HCT116 (cell line): Measurements from ENCODE around the gene SYNPR. TPM values are rescaled to one million over a fixed set of nuclear protein-coding genes. Genes with fewer than 3 reads are reported as not detected.

Source experiments
- ATAC-seq: fragments of 200-7000 bp; cut with Tn5 transposase; 2 replicates; pipeline ENCODE4 v1.9.1; 2020; ENCODE audit warnings: mild to moderate bottlenecking, moderate library complexity
- BruUV-seq: library from RNA; stranded (reverse); fragments of 400-500 nt; replicated peaks from 2 replicates; lab custom pipeline; 2021; lab: Mats Ljungman, UMichigan
- CTCF ChIA-PET: fragments of 300-600 bp; sonication (Branson Sonifier 250); formaldehyde crosslinking; loops from one replicate; lab custom pipeline; 2021; ENCODE audit warnings: antibody characterized with exemption; lab: Charles Lee
- POLR2A ChIA-PET: fragments of 300-600, 350-600 bp; sonication (Branson Sonifier 250); formaldehyde crosslinking; loops from one replicate; lab custom pipeline; 2021; ENCODE audit warnings: antibody characterized with exemption; lab: Charles Lee
- RAD21 ChIA-PET, 2 experiments: fragments of 300-600 bp; sonication (Branson Sonifier 250); formaldehyde crosslinking; loops; one replicate each; lab custom pipeline; 2023; ENCODE audit warnings: low total read pairs in 2 of 2; ENCODE audit not compliant: uncharacterized antibody in 2 of 2, unreplicated experiment in 2 of 2, low non-redundant PET in 1 of 2; lab: Charles Lee
- DNase-seq: peaks from one replicate; pipeline ENCODE4 v3.0.0-alpha.2; 2010; ENCODE audit warnings: low read depth, low spot score
- H2AFZ ChIP-seq: fragments of 200-600 bp; shearing (Covaris generic), sonication (generic); 2 replicates; pipeline ENCODE4 v1.6.1; 2017; ENCODE audit warnings: low read depth, mixed run types, mixed read lengths, antibody characterized with exemption, low read length; ENCODE audit not compliant: poor library complexity, severe bottlenecking
- H3K27ac ChIP-seq: 2 replicates; pipeline ENCODE4 v1.5.1; 2012; ENCODE audit warnings: low read depth, low read length
- H3K27me3 ChIP-seq: fragments of 200-600 bp; sonication (generic); 2 replicates; pipeline ENCODE4 v1.6.1; 2016; ENCODE audit warnings: mixed run types, low read length, mixed read lengths; ENCODE audit not compliant: insufficient read depth
- H3K36me3 ChIP-seq, 2 experiments: fragments of 200-500 bp in 1 of 2; fragments of 200-600 bp in 1 of 2; sonication (Bioruptor generic) in 1 of 2; sonication (generic) in 1 of 2; 2 replicates each; pipeline versions ENCODE4 v1.5.1 to v1.6.1; 2014 to 2016; ENCODE audit warnings: low read length in 2 of 2, inconsistent platforms in 1 of 2, mixed read lengths in 1 of 2, mixed run types in 1 of 2; ENCODE audit not compliant: insufficient read depth in 2 of 2, control insufficient read depth in 1 of 2
- H3K4me1 ChIP-seq, 2 experiments: fragments of 200-600 bp in 1 of 2; sonication (generic) in 1 of 2; 2 replicates each; pipeline versions ENCODE4 v1.5.1 to v1.6.1; 2012 to 2017; ENCODE audit warnings: low read length in 2 of 2, inconsistent platforms in 1 of 2, mild to moderate bottlenecking in 1 of 2, mixed read lengths in 1 of 2, mixed run types in 1 of 2, moderate library complexity in 1 of 2; ENCODE audit not compliant: insufficient read depth in 2 of 2, control insufficient read depth in 1 of 2
- H3K4me2 ChIP-seq: fragments of 200-600 bp; sonication (generic); 2 replicates; pipeline ENCODE4 v1.6.1; 2017; ENCODE audit warnings: mixed run types, low read length, mixed read lengths
- H3K4me3 ChIP-seq, 2 experiments: fragments of 200-600 bp in 1 of 2; sonication (generic) in 1 of 2; replicated peaks in 1 of 2; 2 replicates each; pipeline ENCODE4 v1.5.1; 2011 to 2016; ENCODE audit warnings: low read length in 2 of 2, control low read depth in 1 of 2, low read depth in 1 of 2, mild to moderate bottlenecking in 1 of 2, mixed read lengths in 1 of 2, mixed run types in 1 of 2
- H3K79me2 ChIP-seq: fragments of 200-600 bp; sonication (generic); 2 replicates; pipeline ENCODE4 v1.6.1; 2017; ENCODE audit warnings: mild to moderate bottlenecking, mixed run types, low read length, moderate library complexity, mixed read lengths; ENCODE audit not compliant: insufficient read depth
- H3K9ac ChIP-seq: fragments of 200-600 bp; sonication (generic); 2 replicates; pipeline ENCODE4 v1.6.1; 2016; ENCODE audit warnings: low read length, mixed read lengths
- H3K9me2 ChIP-seq: fragments of 200-600 bp; sonication (generic), shearing (Covaris generic); 2 replicates; pipeline ENCODE4 v1.6.1; 2017; ENCODE audit warnings: mixed run types, mild to moderate bottlenecking, moderate library complexity; ENCODE audit not compliant: insufficient read depth
- H3K9me3 ChIP-seq, 2 experiments: fragments of 200-500 bp in 1 of 2; fragments of 200-600 bp in 1 of 2; sonication (Bioruptor generic) in 1 of 2; sonication (generic) in 1 of 2; 2 replicates each; pipeline ENCODE4 v1.6.1; 2014 to 2017; ENCODE audit warnings: low read length in 2 of 2, mixed read lengths in 2 of 2, inconsistent platforms in 1 of 2, low read depth in 1 of 2, mild to moderate bottlenecking in 1 of 2, mixed run types in 1 of 2, moderate library complexity in 1 of 2; ENCODE audit not compliant: control insufficient read depth in 1 of 2, insufficient read depth in 1 of 2
- H4K20me1 ChIP-seq: fragments of 200-600 bp; sonication (generic), shearing (Covaris generic); 2 replicates; pipeline ENCODE4 v1.6.1; 2017; ENCODE audit warnings: mixed run types, mild to moderate bottlenecking, moderate library complexity; ENCODE audit not compliant: insufficient read depth
- ATF3 ChIP-seq: IDR thresholded peaks from 2 replicates; pipeline ENCODE4 v1.6.1; 2012
- CBX3 ChIP-seq: IDR thresholded peaks from 2 replicates; pipeline ENCODE4 v1.6.1; 2012; ENCODE audit warnings: low read depth
- CEBPB ChIP-seq: IDR thresholded peaks from 2 replicates; pipeline ENCODE4 v1.6.1; 2012; ENCODE audit warnings: low read depth
- CTCF ChIP-seq, 3 experiments: fragments of 200-600 bp in 1 of 3; sonication (generic) in 1 of 3; IDR thresholded peaks in 2 of 3; conservative IDR thresholded peaks in 1 of 3; 2 replicates each; pipeline ENCODE4 v1.5.1; 2012 to 2017; ENCODE audit warnings: low read depth in 2 of 3, low read length in 2 of 3, antibody characterized with exemption in 1 of 3, borderline replicate concordance in 1 of 3, control low read depth in 1 of 3, mild to moderate bottlenecking in 1 of 3, mixed read lengths in 1 of 3, mixed run types in 1 of 3, moderate library complexity in 1 of 3; ENCODE audit not compliant: insufficient read depth in 1 of 3
- ELF1 ChIP-seq: IDR thresholded peaks from 2 replicates; pipeline ENCODE4 v1.6.1; 2012; ENCODE audit warnings: low read depth, borderline replicate concordance
- EZH2phosphoT487 ChIP-seq: fragments of 200-600 bp; IDR thresholded peaks from 2 replicates; pipeline ENCODE4 v1.6.1; 2018; ENCODE audit warnings: antibody characterized with exemption, borderline replicate concordance
- JUND ChIP-seq: IDR thresholded peaks from 2 replicates; pipeline ENCODE4 v1.6.1; 2012
- MAX ChIP-seq: IDR thresholded peaks from 2 replicates; pipeline ENCODE4 v1.6.1; 2012
- POLR2A ChIP-seq: IDR thresholded peaks from 2 replicates; pipeline ENCODE4 v1.7.0; 2011; ENCODE audit warnings: borderline replicate concordance; ENCODE audit not compliant: insufficient read depth, insufficient read length; ENCODE audit errors: extremely low read depth
- POLR2AphosphoS5 ChIP-seq: IDR thresholded peaks from 2 replicates; pipeline ENCODE4 v1.6.1; 2011; ENCODE audit warnings: mild to moderate bottlenecking, low read depth, low read length, moderate library complexity
- RAD21 ChIP-seq: IDR thresholded peaks from 2 replicates; pipeline ENCODE4 v1.6.1; 2012; ENCODE audit warnings: low read depth, mild to moderate bottlenecking
- SIN3A ChIP-seq: IDR thresholded peaks from 2 replicates; pipeline ENCODE4 v1.6.1; 2012; ENCODE audit warnings: low read depth
- SP1 ChIP-seq: IDR thresholded peaks from 2 replicates; pipeline ENCODE4 v1.6.1; 2012; ENCODE audit warnings: low read depth
- YY1 ChIP-seq: IDR thresholded peaks from 2 replicates; pipeline ENCODE4 v1.6.1; 2011; ENCODE audit warnings: low read length, low read depth, moderate library complexity, mild to moderate bottlenecking; ENCODE audit not compliant: insufficient replicate concordance; ENCODE audit errors: extremely low read depth
- ZFX ChIP-seq: fragments of 450-650 bp; IDR thresholded peaks from 2 replicates; pipeline ENCODE4 v1.6.1; 2017
- ZNF274 ChIP-seq: fragments of 200-500 bp; sonication (Bioruptor generic); IDR thresholded peaks from 2 replicates; pipeline ENCODE4 v1.6.1; 2014; ENCODE audit warnings: mild to moderate bottlenecking, low read depth, low read length, inconsistent platforms
- intact Hi-C: fragments of 100-400 bp; cut with micrococcal nuclease; formaldehyde crosslinking; loops from 2 replicates; pipeline ENCODE4 v1.10.0; 2022
- total RNA-seq: library from RNA; stranded (reverse); gene quantifications from one replicate; pipeline ENCODE4 v1.2.1, GENCODE V29; 2021; ENCODE audit not compliant: unreplicated experiment

Gene SYNPR
- total RNA-seq, 1 experiment from 2014 or later: not detected

- TF ChIP-seq SP1 (no peak), CBX3 (no peak), ELF1 (no peak), POLR2A (no peak)
Measured at GRCh38 chr3:63386568-63386967, 108.5 kb downstream of the SYNPR start (continued).

GRCh38 chr3:63387568-63387967 lies 109.5 kb downstream of the SYNPR start:
- Histone ChIP-seq H3K4me2 (no peak overlapping the region), H3K4me3 (no peak overlapping the region), H3K4me1 (no peaks in the 10 kb centered on the region), H3K27me3 (0 out of 2 replicates have a peak, but pooled peaks cover 4% of the 10 kb centered on the region), H3K27ac (no peak overlapping the region), H4K20me1 (no peaks in the 10 kb centered on the region), H2AFZ (no peak overlapping the region), H3K79me2 (no peaks in the 10 kb centered on the region), H3K9me3 (no peaks in the 10 kb centered on the region), H3K9me2 (no peaks in the 10 kb centered on the region), H3K36me3 (no peaks in the 10 kb centered on the region), H3K9ac (no peak overlapping the region)
- TF ChIP-seq RAD21 (no peak), ELF1 (no peak)
- DNase-seq (no peak), ATAC-seq (no peak)
- BruUV-seq: no TSS peak
- POLR2A ChIA-PET: no interaction called here
- RAD21 ChIA-PET: no interaction called here
- CTCF ChIA-PET: no interaction called here
- intact Hi-C loops: no loop called here

GRCh38 chr3:63390710-63391230 lies 112.7 kb downstream of the SYNPR start:
- CTCF ChIA-PET: no interaction called here
- Histone ChIP-seq H4K20me1 (no peaks in the 10 kb centered on the region), H3K27ac (no peak overlapping the region), H3K9me3 (no peaks in the 10 kb centered on the region), H3K4me2 (no peak overlapping the region), H3K4me3 (no peak overlapping the region), H3K9ac (no peak overlapping the region), H3K4me1 (no peaks in the 10 kb centered on the region), H3K27me3 (0 out of 2 replicates have a peak, but pooled peaks cover 4% of the 10 kb centered on the region), H3K9me2 (no peaks in the 10 kb centered on the region), H2AFZ (no peak overlapping the region), H3K79me2 (no peaks in the 10 kb centered on the region), H3K36me3 (no peaks in the 10 kb centered on the region)
- intact Hi-C loops: no loop called here
- TF ChIP-seq ELF1 (no peak), CBX3 (no peak), CTCF (IDR thresholded peaks at IDR 0.05 in 2 of 3, conservative IDR thresholded peaks at IDR 0.05 in 1 of 3; ENCODE audit: borderline replicate concordance in 1 of 3, insufficient read depth in 1 of 3, low read depth in 2 of 3, low read length in 2 of 3) (no peak), JUND (no peak), ATF3 (no peak), CEBPB (no peak), MAX (no peak), ZNF274 (no peak), POLR2AphosphoS5 (no peak), SIN3A (no peak), RAD21 (no peak), ZFX (no peak), YY1 (no peak), EZH2phosphoT487 (no peak)
- RAD21 ChIA-PET: no interaction called here
- ATAC-seq: no peak
- POLR2A ChIA-PET: no interaction called here
- no TSS peak for BruUV-seq
- no peak for DNase-seq
